GM21717 (cell line): ENCODE measurements around the gene VEGFC.

Experiments used
- ATAC-seq: cut with Tn5 transposase; IDR thresholded peaks from one replicate; pipeline ENCODE4 v1.9.1; 2021; ENCODE audit warnings: mild to moderate bottlenecking, moderate library complexity; ENCODE audit not compliant: unreplicated experiment

Gene VEGFC

GRCh38 chr4:176762661-176763308, 29.9 kb downstream of the VEGFC start:
- no peak for ATAC-seq

- no peak for ATAC-seq
Measured at GRCh38 chr4:176761872-176762271, 30.9 kb downstream of the VEGFC start.

- ATAC-seq = no peak
Measured at GRCh38 chr4:176760471-176760870, 32.3 kb downstream of the VEGFC start.

DNA sequence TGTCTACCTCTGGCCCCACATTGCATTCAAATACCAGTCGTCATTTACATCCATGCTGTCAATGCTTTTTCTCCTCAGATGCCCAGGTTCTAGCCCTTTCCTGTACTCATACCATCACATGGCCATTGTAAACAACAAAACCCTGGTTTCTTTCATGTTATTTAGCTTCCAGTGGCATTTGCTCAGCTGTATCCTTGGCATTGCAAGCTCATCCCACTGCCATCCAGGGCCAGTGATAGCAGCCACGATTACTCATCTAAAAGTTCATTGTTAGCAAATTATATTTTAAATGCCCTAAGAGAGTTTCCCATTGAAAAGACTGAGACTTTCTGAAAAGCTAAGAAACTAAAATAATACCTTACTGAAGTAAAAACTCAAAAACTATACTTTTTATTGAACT, 34.0 kb downstream of the VEGFC start:
- ATAC-seq = no peak

- no peak for ATAC-seq
Measured at GRCh38 chr4:176758323-176758722, 34.4 kb downstream of the VEGFC start.

GRCh38 chr4:176755613-176756012, 37.1 kb downstream of the VEGFC start:
- ATAC-seq = no peak

- ATAC-seq = no peak
Measured at GRCh38 chr4:176755001-176755400, 37.7 kb downstream of the VEGFC start.

DNA sequence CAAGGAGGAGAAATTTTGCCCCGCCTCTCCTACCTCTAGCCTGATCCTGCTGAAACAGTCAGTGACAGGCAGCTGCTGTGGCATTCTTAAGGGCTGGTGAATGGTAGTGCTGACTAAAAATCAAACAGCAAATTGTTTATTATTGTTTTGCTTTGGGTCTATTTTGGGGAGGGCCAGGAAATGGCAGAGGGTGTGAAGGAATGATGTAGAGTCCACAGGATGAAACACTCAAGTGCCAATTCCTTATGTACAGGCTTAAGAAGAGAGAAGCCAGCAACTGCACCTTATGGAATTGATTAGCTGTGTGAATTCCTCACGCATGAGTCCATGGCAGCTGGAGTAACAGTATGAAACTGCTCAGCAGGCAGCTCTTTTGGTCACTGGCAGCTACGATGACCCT, 39.7 kb downstream of the VEGFC start:
- ATAC-seq = no peak

DNA sequence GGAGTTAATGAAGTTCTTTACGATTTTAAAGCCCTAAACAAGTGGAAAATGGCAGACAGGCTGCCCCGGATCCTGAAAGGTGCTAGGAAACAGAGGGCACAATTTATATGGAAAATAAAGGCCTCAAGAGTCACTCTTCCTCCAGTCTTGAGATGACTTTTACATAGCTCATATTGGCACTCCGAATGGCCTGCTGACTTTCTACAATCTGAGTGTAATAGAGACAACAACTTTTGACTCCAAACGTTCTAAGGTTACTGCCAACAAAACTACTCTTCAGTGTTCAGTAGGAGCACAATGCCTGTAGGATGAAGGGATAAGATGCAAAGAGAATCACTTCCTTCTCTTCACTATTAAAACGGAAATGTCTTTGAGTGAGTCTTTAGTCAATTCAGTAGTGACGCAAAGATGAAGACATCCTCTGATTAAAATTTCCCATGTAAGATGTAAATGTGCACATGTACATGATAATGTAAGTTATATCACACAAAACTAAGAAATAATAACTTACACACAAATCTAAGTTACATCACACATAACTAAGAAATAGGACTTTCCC, 40.5 kb downstream of the VEGFC start:
- no peak for ATAC-seq

DNA sequence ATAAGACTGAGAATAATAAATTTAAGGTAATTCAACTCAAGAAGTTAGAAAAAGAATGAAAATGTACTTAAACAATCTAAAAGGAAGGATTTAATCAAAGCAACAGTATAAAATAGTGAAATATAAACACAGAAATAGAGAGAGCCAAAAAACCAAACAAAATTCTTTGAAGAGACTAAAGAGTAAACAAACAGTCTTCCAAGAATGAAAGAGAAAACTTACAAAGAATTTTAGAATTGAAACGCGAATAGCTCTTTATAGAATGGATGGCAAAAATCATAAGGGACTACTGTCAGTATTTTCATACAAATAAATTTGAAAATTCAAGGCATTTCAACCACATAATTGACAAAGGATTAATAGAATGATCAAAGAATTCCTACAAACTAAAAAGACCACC, 41.7 kb downstream of the VEGFC start:
- ATAC-seq = no peak

DNA sequence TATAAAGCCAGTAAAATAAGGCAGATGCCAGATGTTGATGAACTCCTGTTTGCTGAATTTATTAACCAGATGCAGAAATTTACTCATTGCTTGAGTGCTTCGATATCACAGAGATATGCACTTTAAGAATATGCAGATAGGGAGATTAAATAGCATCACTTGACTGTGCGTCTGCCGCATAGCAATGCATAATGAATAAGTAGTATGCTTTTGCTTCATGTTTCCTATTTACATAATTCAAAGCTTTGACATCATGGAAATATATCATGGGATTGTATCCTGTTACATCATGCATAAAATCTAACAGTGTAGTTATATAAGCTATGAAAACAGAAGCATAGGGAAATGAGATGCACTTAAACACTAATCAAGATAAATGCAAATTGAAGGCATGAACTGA, 45.9 kb downstream of the VEGFC start:
- no peak for ATAC-seq

DNA sequence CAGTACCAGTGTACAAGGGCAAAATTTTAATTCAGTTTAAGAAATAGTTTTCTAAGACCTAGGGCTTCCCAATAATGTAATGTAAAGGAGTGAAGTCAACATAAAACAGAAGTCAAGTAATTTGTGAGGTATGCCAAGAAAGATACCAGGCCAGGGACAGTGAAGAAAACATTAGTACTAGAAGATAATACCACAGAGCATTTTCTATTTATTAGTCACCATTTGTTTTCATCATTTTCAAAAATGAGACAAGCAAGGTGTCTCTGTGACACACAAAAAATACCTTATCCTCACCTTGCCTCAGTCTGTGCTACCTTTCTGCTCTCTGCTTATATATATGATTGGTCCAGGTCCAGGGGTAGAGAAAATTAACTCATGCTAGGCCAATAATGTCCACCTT, 46.8 kb downstream of the VEGFC start:
- ATAC-seq = no peak

DNA sequence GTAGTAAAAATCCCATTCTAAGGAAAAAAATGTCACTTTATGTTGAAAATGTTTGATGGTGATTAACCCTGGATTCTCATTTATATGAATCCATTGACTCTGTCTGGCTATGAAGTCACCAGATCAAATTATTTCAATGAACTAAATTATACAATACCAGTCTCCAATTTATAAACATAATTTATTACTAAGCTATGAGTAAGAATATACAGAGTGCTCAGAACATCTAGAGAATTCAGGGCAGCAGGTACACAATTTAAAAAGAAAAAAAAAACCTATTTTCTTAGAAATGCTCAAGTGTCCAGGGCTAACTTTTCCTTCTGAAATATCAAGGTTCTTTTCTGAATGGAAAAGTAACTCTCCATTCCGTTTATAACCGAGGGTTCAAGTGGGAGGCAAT, 48.6 kb downstream of the VEGFC start:
- ATAC-seq = no peak

- ATAC-seq = no peak
Measured at GRCh38 chr4:176742211-176742610, 50.5 kb downstream of the VEGFC start.

- ATAC-seq = no peak
Measured at GRCh38 chr4:176741253-176741652, 51.5 kb downstream of the VEGFC start.

DNA sequence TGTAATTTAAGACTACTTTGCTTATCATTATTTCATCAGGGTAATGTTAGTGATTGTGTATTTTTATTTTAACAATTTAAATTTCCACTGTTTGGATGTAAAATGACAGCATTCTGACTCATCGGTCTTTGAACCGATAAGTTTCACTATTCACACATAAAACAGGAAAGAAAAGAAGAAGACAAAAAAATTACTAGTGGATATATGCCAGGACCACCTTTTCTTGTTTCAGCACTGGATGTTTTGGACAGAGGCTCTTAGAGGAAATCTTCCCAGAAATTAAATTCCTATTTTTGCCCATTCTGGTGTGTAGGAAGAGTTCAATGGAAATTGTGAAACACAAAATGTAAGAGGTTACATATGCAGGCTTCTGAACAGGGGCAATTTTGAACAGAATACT, 57.4 kb downstream of the VEGFC start:
- no peak for ATAC-seq

GRCh38 chr4:176734461-176734860, 58.3 kb downstream of the VEGFC start:
- no peak for ATAC-seq

- no peak for ATAC-seq
Measured at GRCh38 chr4:176729489-176729888, 63.2 kb downstream of the VEGFC start.

- ATAC-seq = no peak
Measured at GRCh38 chr4:176726803-176727202, 65.9 kb downstream of the VEGFC start.

- ATAC-seq = no peak
Measured at GRCh38 chr4:176721459-176721858, 71.3 kb downstream of the VEGFC start.

DNA sequence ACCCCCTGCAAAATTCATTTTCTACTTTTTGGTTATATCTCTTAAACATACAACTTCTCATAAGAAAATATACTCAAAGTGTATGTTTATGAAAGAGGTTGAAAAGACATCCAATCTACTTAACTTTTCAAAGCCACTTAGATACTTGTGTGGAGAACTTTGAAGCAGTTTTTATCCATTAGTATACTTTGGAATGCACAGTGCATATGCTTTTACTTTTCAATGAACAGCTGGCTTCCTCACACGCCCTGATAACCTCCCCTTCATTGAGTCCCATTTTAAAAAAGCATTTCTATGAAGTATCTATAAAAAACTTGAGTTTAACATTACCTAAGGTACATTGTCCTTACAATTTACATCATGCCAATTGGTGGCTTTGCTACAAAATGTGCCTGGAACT, 73.8 kb downstream of the VEGFC start:
- no peak for ATAC-seq

DNA sequence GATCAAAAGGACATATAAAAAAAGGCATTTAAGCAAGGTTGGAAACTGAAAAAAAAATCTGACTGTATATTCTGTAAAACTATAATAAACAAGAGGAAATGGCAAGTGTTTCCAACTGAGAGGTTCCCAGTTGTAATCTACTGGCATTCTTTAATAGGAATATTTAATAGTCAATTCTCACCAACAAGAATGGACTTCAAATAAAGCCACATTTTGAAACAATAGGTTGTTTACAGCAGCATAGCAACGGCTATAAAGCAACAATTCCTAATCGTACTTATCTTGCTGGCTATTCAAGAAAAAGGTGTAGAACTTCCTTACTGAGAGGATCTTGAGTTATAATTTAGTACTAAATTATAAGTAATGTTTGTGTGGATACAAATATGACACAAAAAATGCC, 75.5 kb downstream of the VEGFC start:
- no peak for ATAC-seq

GRCh38 chr4:176709417-176709816, 83.3 kb downstream of the VEGFC start:
- ATAC-seq = no peak
